ENCODE measurements around the gene GCSAML. TPM values are rescaled to one million over a fixed set of nuclear protein-coding genes. Genes with fewer than 3 reads are reported as not detected.

The GCSAML gene
- total and polyA plus RNA-seq, 9 of the 15 experiments (the other 6 are each of a cell fraction or from before 2014, with no cell fraction given) = 0.01 TPM; not detected in 8

DNA sequence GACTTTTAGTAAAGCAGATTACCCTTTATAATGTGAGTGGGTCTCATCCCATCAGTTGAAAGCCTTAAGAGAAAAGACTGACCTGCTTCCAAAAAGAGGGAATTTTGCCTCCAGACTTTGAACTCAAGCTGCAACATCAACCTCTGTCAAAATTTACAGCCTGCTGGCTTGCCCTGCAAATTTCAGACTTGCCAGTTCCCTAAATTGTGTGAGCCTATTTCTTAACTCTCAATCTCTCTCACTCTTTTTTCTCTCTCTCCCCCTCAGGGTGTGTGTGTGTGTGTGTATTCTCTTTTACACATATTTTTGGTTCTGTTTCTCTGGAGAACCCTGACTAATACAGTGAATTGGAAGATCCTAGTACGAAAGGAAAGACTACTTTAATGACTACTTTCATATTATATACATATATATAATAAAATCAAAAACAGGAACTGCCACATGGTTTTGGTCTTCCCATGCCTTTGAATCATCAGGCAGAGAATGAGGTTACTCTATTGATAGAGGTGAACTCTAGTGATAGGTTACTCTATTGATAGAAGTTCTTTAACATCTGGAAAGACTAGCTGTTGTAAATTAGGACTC is 19.1 kb upstream of the GCSAML start (continued):
- TF ChIP-seq, protein P1, sequence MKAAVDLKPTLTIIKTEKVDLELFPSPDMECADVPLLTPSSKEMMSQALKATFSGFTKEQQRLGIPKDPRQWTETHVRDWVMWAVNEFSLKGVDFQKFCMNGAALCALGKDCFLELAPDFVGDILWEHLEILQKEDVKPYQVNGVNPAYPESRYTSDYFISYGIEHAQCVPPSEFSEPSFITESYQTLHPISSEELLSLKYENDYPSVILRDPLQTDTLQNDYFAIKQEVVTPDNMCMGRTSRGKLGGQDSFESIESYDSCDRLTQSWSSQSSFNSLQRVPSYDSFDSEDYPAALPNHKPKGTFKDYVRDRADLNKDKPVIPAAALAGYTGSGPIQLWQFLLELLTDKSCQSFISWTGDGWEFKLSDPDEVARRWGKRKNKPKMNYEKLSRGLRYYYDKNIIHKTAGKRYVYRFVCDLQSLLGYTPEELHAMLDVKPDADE (conservative IDR thresholded peaks at IDR 0.05; ENCODE audit: control insufficient read depth, low read depth, low read length) = no peak
- TF ChIP-seq L3MBTL2 (IDR thresholded peaks at IDR 0.05) = no peak

DNA sequence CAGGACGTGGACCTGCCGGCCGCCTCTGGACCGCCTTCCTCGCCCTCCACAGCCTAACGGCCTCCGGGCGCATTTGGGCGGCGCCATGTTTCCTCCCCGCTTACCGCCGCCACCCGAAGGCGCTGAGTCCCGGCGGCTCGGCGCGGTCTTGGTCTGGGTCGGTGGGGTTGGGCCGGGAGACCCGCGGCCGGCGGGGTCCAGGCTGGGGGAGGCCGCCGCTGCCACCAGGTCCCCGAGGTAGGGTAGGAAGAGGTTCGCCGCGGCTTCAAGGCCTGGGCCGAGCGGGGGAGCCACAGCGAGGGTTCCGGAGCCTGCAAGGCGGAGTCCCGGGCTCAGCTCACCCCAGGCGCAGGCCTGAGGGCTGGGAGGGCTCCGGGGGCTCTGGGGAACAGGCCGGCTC is 18.1 kb upstream of the GCSAML start:
- WGBS (ENCODE audit: insufficient coverage, low coverage, missing lambda C conversion rate) = 3% methylated on average over 31 of the region's 41 CpGs
- CTCF ChIA-PET (ENCODE audit: low intra/inter-chr PET ratio) = no interaction called here
- POLR2A ChIA-PET = interaction anchor here (1.1 kb wide), 1 partner anchor 18 kb away, joined by 4 read pairs; no protein-coding TSS in a partner anchor
- TF ChIP-seq NR3C1 (CRISPR knock-in tag; IDR thresholded peaks at IDR 0.05) (no peak), CBX3 (IDR thresholded peaks at IDR 0.05; ENCODE audit: borderline replicate concordance in 1 of 2, low read length in 2 of 2) (no peak), TFAM (CRISPR knock-in tag; conservative IDR thresholded peaks at IDR 0.05) (no peak), POLR2G (IDR thresholded peaks at IDR 0.05; ENCODE audit: low read depth, low read length) (peak; percentile 68), ELF4 (CRISPR knock-in tag; IDR thresholded peaks at IDR 0.05) (no peak), DIDO1 (tag; IDR thresholded peaks at IDR 0.05; ENCODE audit: low read depth) (no peak), CHCHD3 (CRISPR knock-in tag; IDR thresholded peaks at IDR 0.05) (no peak), ZBTB8A (IDR thresholded peaks at IDR 0.05; ENCODE audit: partially characterized antibody) (no peak), ZNF766 (CRISPR knock-in tag; conservative IDR thresholded peaks at IDR 0.05) (no peak), HDGF (IDR thresholded peaks at IDR 0.05) (no peak), ZNF764 (CRISPR knock-in tag; IDR thresholded peaks at IDR 0.05; ENCODE audit: low read depth) (no peak), ZNF140 (CRISPR knock-in tag; IDR thresholded peaks at IDR 0.05) (no peak), CBX5 (IDR thresholded peaks at IDR 0.05; ENCODE audit: borderline replicate concordance, low read depth) (no peak), SLC30A9 (CRISPR knock-in tag; IDR thresholded peaks at IDR 0.05) (no peak), ZNF431 (CRISPR knock-in tag; IDR thresholded peaks at IDR 0.05) (0 out of 2 replicates have a peak, but pooled peaks have one; percentile 21)
- TF ChIP-seq, protein P2, sequence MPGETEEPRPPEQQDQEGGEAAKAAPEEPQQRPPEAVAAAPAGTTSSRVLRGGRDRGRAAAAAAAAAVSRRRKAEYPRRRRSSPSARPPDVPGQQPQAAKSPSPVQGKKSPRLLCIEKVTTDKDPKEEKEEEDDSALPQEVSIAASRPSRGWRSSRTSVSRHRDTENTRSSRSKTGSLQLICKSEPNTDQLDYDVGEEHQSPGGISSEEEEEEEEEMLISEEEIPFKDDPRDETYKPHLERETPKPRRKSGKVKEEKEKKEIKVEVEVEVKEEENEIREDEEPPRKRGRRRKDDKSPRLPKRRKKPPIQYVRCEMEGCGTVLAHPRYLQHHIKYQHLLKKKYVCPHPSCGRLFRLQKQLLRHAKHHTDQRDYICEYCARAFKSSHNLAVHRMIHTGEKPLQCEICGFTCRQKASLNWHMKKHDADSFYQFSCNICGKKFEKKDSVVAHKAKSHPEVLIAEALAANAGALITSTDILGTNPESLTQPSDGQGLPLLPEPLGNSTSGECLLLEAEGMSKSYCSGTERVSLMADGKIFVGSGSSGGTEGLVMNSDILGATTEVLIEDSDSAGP (CRISPR knock-in tag; IDR thresholded peaks at IDR 0.05) = no peak
- TF ChIP-seq, protein P3, sequence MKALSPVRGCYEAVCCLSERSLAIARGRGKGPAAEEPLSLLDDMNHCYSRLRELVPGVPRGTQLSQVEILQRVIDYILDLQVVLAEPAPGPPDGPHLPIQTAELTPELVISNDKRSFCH (CRISPR knock-in tag; IDR thresholded peaks at IDR 0.05) = no peak
- TF ChIP-seq, protein P3 (tag; IDR thresholded peaks at IDR 0.05) = no peak

More for the DNA sequence above, 18.1 kb upstream of the GCSAML start:
- DNase-seq (ENCODE audit: extremely low read depth in 1 of 4, low spot score in 3 of 4) (peak; percentile 12 to 29 (median 20)), FAIRE-seq (no peak), ATAC-seq (peak; percentile 86)
- H3K4me2 ChIP-seq (ENCODE audit: insufficient read depth, low read length) = peak overlapping the region; percentile 40
- H3K27ac ChIP-seq (ENCODE audit: extremely low read depth, low read depth, low read length) = no peak overlapping the region
- H3K36me3 ChIP-seq (ENCODE audit: control insufficient read depth, insufficient read depth, low read length) = no peaks in the 10 kb centered on the region
- no TSS peak for BruUV-seq (replicated peaks)
- in situ Hi-C loops (cut with MboI) = no loop called here
- no peaks in the 10 kb centered on the region for H3K9me3 ChIP-seq (replicated peaks; ENCODE audit: control insufficient read depth, insufficient read depth, low read depth, low read length)
- peaks cover 0 to 16% of the 10 kb centered on the region in 2 experiments; a peak in 2 of 5 replicates for H3K27me3 ChIP-seq (ENCODE audit: control insufficient read depth in 2 of 2, insufficient read depth in 2 of 2, low read length in 2 of 2)
- no peaks in the 10 kb centered on the region for H3K79me2 ChIP-seq (ENCODE audit: control insufficient read depth, insufficient read depth, low read length)
- no peaks in the 10 kb centered on the region for H3K9me1 ChIP-seq (ENCODE audit: control insufficient read depth, insufficient read depth, low read length)
- H3K9ac ChIP-seq (ENCODE audit: insufficient read depth in 1 of 2, low read depth in 2 of 2, low read length in 2 of 2) = peak overlapping the region; percentile 17 to 43; a peak in 2 of 4 replicates
- H3K4me3 ChIP-seq = peak overlapping the region; percentile 24
- peak overlapping the region; percentile 87 for H2AFZ ChIP-seq (ENCODE audit: low read depth, low read length)
- intact Hi-C loops (cut with micrococcal nuclease) = no loop called here
- H3K4me1 ChIP-seq (replicated peaks in 1 of 2; ENCODE audit: control insufficient read depth in 2 of 2, insufficient read depth in 2 of 2, low read length in 2 of 2) = peaks cover 0 to 7% of the 10 kb centered on the region in 2 experiments; a peak in 3 of 5 replicates
- H4K20me1 ChIP-seq (replicated peaks; ENCODE audit: control insufficient read depth, insufficient read depth, low read length) = no peaks in the 10 kb centered on the region
